Osteoblast (primary cell): ENCODE results near the gene STAU1. TPM values are rescaled to one million over a fixed set of nuclear protein-coding genes. Genes with fewer than 3 reads are reported as not detected.

Experiments
- DNase-seq: peaks from one replicate; pipeline ENCODE4 v3.0.0; 2011; ENCODE audit warnings: low spot score, mixed read lengths; ENCODE audit not compliant: insufficient read length; ENCODE audit errors: missing footprints
- H2AFZ ChIP-seq: 2 replicates; pipeline ENCODE4 v1.6.0; 2011; ENCODE audit warnings: mild to moderate bottlenecking, low read length
- H3K27ac ChIP-seq: 2 replicates; pipeline ENCODE4 v1.5.1; 2011; ENCODE audit warnings: mild to moderate bottlenecking, low read depth, low read length, moderate library complexity
- H3K27me3 ChIP-seq: 2 replicates; pipeline ENCODE4 v1.6.0; 2012; ENCODE audit warnings: mild to moderate bottlenecking, control low read depth, inconsistent platforms, low read length, moderate library complexity; ENCODE audit not compliant: insufficient read depth
- H3K36me3 ChIP-seq: 2 replicates; pipeline ENCODE4 v1.5.1; 2011; ENCODE audit warnings: mild to moderate bottlenecking, low read length, control low read depth, moderate library complexity; ENCODE audit not compliant: insufficient read depth
- H3K4me1 ChIP-seq: 2 replicates; pipeline ENCODE4 v1.5.1; 2011; ENCODE audit warnings: mild to moderate bottlenecking, low read length, control low read depth, moderate library complexity; ENCODE audit not compliant: insufficient read depth
- H3K4me2 ChIP-seq: 2 replicates; pipeline ENCODE4 v1.6.0; 2011; ENCODE audit warnings: mild to moderate bottlenecking, low read length; ENCODE audit not compliant: insufficient read depth
- H3K4me3 ChIP-seq: fragments of 200-600 bp; sonication (generic); 3 replicates; pipeline ENCODE4 v1.5.1; 2012; ENCODE audit warnings: mild to moderate bottlenecking, low read length, inconsistent platforms; ENCODE audit not compliant: insufficient read depth
- H3K79me2 ChIP-seq: 2 replicates; pipeline ENCODE4 v1.6.0; 2012; ENCODE audit warnings: mild to moderate bottlenecking, low read length, control low read depth, inconsistent platforms; ENCODE audit not compliant: insufficient read depth
- H3K9me3 ChIP-seq: 2 replicates; pipeline ENCODE4 v1.5.1; 2011; ENCODE audit warnings: low read depth, low read length, control low read depth
- H4K20me1 ChIP-seq: 2 replicates; pipeline ENCODE4 v1.6.0; 2012; ENCODE audit warnings: mild to moderate bottlenecking, low read length, control low read depth; ENCODE audit not compliant: insufficient read depth
- CTCF ChIP-seq: IDR thresholded peaks from 2 replicates; pipeline ENCODE4 v1.5.1; 2011; ENCODE audit warnings: mild to moderate bottlenecking, low read depth, low read length, moderate library complexity; ENCODE audit errors: extremely low read depth
- total RNA-seq: library from RNA; depleted of rRNA; stranded (reverse); fragments of >200 nt; gene quantifications from 2 replicates; pipeline ENCODE4 v1.2.3, GENCODE V29; 2012

STAU1 gene
- total RNA-seq, 1 donor = 64.8 TPM

- DNase-seq = no peak
- no peak overlapping the region for H2AFZ ChIP-seq
- no peaks in the 10 kb centered on the region for H3K27me3 ChIP-seq
- no peak for TF ChIP-seq CTCF
- no peak overlapping the region for H3K4me2 ChIP-seq
- no peaks in the 10 kb centered on the region for H3K9me3 ChIP-seq
- peaks cover 18% of the 10 kb centered on the region for H4K20me1 ChIP-seq
- H3K79me2 ChIP-seq = peaks cover 45% of the 10 kb centered on the region
- H3K4me3 ChIP-seq = no peak overlapping the region
- peaks cover 35% of the 10 kb centered on the region for H3K36me3 ChIP-seq
- no peaks in the 10 kb centered on the region for H3K4me1 ChIP-seq
- H3K27ac ChIP-seq = no peak overlapping the region
Measured at GRCh38 chr20:49151436-49151835, 36.7 kb downstream of the STAU1 start.

GRCh38 chr20:49149281-49150045, 38.7 kb downstream of the STAU1 start:
- Histone ChIP-seq H3K79me2 (peaks cover 38% of the 10 kb centered on the region), H3K27ac (no peak overlapping the region), H3K4me3 (no peak overlapping the region), H3K27me3 (no peaks in the 10 kb centered on the region), H2AFZ (no peak overlapping the region), H3K4me1 (no peaks in the 10 kb centered on the region), H3K36me3 (peaks cover 35% of the 10 kb centered on the region), H4K20me1 (peaks cover 18% of the 10 kb centered on the region), H3K9me3 (no peaks in the 10 kb centered on the region), H3K4me2 (no peak overlapping the region)
- no peak for TF ChIP-seq CTCF
- DNase-seq = no peak

GRCh38 chr20:49148601-49149000, 39.5 kb downstream of the STAU1 start:
- peaks cover 11% of the 10 kb centered on the region for H4K20me1 ChIP-seq
- H3K79me2 ChIP-seq = peaks cover 38% of the 10 kb centered on the region

More at GRCh38 chr20:49148601-49149000, 39.5 kb downstream of the STAU1 start:
- Histone ChIP-seq H3K27ac (no peak overlapping the region), H3K4me3 (no peak overlapping the region), H3K27me3 (no peaks in the 10 kb centered on the region), H3K4me2 (no peak overlapping the region), H3K9me3 (no peaks in the 10 kb centered on the region), H3K36me3 (peaks cover 40% of the 10 kb centered on the region), H2AFZ (no peak overlapping the region), H3K4me1 (no peaks in the 10 kb centered on the region)
- no peak for DNase-seq
- no peak for TF ChIP-seq CTCF
